Esophagus squamous epithelium (tissue), 4 donors: Measurements from ENCODE around the gene KLF7.

Experiments
- POLR2A ChIP-seq, 4 donors: fragments of 450-650 bp; IDR thresholded peaks; one replicate each; pipeline ENCODE4 v1.6.1; 2017; ENCODE audit warnings: antibody characterized with exemption in 4 of 4, mild to moderate bottlenecking in 4 of 4, moderate library complexity in 3 of 4
- TF ChIP-seq, protein P1 (sequence below), 6 experiments: fragments of 450-650 bp in 4 of 6; fragments of 200-600 bp in 2 of 6; sonication (generic) in 2 of 6; IDR thresholded peaks; one replicate each; pipeline ENCODE4 v1.5.1; 2016 to 2019; ENCODE audit warnings: antibody characterized with exemption in 6 of 6, mild to moderate bottlenecking in 4 of 6, moderate library complexity in 4 of 6

DNA sequence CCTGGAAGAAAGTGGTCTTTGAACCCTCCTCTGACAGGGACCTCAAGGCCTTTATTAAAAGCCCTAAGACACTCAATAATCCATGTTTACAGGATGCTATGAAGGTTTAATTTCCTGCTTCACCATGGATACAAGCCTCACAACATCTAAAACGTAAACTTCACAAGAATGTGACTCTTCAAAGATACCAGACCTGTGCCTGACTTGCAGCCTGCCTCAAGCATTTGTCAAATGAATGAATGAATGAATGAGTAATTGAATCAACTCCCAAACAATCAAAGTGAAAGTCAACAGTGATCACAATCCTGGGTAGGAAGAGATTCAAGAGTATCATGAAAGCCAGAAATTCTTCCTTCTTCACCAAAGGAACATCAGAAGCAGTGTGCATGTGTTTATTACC lies 30.4 kb downstream of the KLF7 start:
- TF ChIP-seq, protein P1, sequence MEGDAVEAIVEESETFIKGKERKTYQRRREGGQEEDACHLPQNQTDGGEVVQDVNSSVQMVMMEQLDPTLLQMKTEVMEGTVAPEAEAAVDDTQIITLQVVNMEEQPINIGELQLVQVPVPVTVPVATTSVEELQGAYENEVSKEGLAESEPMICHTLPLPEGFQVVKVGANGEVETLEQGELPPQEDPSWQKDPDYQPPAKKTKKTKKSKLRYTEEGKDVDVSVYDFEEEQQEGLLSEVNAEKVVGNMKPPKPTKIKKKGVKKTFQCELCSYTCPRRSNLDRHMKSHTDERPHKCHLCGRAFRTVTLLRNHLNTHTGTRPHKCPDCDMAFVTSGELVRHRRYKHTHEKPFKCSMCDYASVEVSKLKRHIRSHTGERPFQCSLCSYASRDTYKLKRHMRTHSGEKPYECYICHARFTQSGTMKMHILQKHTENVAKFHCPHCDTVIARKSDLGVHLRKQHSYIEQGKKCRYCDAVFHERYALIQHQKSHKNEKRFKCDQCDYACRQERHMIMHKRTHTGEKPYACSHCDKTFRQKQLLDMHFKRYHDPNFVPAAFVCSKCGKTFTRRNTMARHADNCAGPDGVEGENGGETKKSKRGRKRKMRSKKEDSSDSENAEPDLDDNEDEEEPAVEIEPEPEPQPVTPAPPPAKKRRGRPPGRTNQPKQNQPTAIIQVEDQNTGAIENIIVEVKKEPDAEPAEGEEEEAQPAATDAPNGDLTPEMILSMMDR (IDR thresholded peaks at IDR 0.05) = no peak
- no peak for TF ChIP-seq POLR2A (IDR thresholded peaks at IDR 0.05)
